Measurements from ENCODE around the gene MFN1.
A peak's percentile ranks its signal among the peaks of the same experiment; 100 is the strongest.

MFN1 gene

DNA sequence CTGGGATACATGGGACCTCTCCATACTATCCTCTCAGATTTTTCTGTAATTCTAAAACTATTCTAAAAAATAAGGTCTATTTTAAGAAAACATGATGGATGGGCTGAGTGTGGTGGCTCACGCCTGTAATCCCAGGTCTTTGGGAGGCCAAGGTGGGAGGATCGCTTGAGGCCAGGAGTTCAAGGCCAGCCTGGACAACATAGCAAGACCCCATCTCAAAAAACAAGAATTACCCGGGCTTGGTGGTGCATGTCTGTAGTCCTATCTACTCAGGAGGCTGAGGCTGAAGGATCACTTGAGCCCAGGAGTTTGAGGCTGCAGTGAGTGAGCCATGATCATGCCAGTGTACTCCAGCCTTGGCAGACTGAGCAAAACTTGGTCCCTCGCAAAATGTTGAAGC is 15.3 kb upstream of the MFN1 start:
- no peak overlapping the region for H3K4me3 ChIP-seq (ENCODE audit: low read depth, low read length)
- DNase-seq (ENCODE audit: low read depth) = no peak
- TF ChIP-seq, protein P1, sequence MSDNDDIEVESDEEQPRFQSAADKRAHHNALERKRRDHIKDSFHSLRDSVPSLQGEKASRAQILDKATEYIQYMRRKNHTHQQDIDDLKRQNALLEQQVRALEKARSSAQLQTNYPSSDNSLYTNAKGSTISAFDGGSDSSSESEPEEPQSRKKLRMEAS (IDR thresholded peaks at IDR 0.05; ENCODE audit: low read depth, low read length) = no peak
- TF ChIP-seq, protein P2, sequence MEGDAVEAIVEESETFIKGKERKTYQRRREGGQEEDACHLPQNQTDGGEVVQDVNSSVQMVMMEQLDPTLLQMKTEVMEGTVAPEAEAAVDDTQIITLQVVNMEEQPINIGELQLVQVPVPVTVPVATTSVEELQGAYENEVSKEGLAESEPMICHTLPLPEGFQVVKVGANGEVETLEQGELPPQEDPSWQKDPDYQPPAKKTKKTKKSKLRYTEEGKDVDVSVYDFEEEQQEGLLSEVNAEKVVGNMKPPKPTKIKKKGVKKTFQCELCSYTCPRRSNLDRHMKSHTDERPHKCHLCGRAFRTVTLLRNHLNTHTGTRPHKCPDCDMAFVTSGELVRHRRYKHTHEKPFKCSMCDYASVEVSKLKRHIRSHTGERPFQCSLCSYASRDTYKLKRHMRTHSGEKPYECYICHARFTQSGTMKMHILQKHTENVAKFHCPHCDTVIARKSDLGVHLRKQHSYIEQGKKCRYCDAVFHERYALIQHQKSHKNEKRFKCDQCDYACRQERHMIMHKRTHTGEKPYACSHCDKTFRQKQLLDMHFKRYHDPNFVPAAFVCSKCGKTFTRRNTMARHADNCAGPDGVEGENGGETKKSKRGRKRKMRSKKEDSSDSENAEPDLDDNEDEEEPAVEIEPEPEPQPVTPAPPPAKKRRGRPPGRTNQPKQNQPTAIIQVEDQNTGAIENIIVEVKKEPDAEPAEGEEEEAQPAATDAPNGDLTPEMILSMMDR (IDR thresholded peaks at IDR 0.05; ENCODE audit: low read depth, low read length) = no peak
- TF ChIP-seq MYC (IDR thresholded peaks at IDR 0.05; ENCODE audit: low read depth, low read length) (no peak), POLR2A (IDR thresholded peaks at IDR 0.05; ENCODE audit: extremely low read depth, insufficient read length) (no peak)

DNA sequence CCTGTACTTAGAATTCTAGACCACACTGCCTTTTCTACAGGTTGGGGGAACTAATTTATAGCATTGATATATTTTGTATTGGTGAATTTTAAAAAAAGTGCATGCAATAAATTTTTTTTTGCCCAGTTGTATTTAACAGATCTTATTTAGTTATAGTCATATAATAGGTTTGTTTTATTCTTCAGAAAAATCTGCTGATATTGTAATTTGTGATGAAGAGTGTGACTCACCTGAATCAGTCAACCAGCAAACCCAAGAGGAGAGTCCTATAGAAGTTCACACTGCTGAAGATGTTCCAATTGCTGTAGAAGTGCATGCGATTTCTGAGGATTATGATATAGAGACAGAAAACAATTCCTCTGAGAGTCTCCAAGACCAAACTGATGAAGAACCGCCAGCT is 14.4 kb upstream of the MFN1 start:
- H3K4me3 ChIP-seq (ENCODE audit: low read depth, low read length) = no peak overlapping the region
- DNase-seq (ENCODE audit: low read depth) = no peak
- TF ChIP-seq POLR2A (IDR thresholded peaks at IDR 0.05; ENCODE audit: extremely low read depth, insufficient read length) (no peak), MYC (IDR thresholded peaks at IDR 0.05; ENCODE audit: low read depth, low read length) (no peak)
- TF ChIP-seq, protein P1 (IDR thresholded peaks at IDR 0.05; ENCODE audit: low read depth, low read length) = no peak
- TF ChIP-seq, protein P2 (IDR thresholded peaks at IDR 0.05; ENCODE audit: low read depth, low read length) = no peak

DNA sequence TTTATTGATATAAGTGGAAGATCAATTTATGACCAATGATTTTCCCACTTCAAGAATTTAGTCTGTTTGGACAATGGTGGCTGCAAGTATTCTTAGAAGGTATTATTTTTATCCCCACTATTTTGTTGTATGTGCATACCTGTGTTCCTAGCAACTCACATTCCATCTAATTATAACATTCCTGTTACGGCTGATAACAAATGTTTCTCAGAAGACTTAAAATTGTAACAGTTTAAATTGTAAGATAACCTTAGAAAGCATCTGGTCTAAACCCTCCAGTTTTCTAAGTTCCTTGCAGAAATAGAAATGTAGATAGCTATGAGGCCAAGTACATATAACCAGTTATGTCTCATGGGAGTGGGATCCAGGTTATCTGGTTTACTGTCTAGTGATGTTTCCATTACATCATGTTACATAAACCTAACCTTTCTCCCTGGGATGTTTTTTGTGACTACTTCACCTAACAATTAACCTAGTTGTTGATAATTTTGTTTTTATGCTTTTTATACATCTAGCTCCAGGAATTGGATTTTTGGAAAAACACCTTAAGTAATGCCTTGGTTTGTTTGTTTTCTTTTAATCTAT is 11.1 kb upstream of the MFN1 start:
- no peak overlapping the region for H3K4me3 ChIP-seq (ENCODE audit: low read depth, low read length)
- no peak for DNase-seq (ENCODE audit: low read depth)
- TF ChIP-seq, protein P2 (IDR thresholded peaks at IDR 0.05; ENCODE audit: low read depth, low read length) = no peak
- TF ChIP-seq, protein P1 (IDR thresholded peaks at IDR 0.05; ENCODE audit: low read depth, low read length) = no peak
- TF ChIP-seq MYC (IDR thresholded peaks at IDR 0.05; ENCODE audit: low read depth, low read length) (no peak), POLR2A (IDR thresholded peaks at IDR 0.05; ENCODE audit: extremely low read depth, insufficient read length) (no peak)

DNA sequence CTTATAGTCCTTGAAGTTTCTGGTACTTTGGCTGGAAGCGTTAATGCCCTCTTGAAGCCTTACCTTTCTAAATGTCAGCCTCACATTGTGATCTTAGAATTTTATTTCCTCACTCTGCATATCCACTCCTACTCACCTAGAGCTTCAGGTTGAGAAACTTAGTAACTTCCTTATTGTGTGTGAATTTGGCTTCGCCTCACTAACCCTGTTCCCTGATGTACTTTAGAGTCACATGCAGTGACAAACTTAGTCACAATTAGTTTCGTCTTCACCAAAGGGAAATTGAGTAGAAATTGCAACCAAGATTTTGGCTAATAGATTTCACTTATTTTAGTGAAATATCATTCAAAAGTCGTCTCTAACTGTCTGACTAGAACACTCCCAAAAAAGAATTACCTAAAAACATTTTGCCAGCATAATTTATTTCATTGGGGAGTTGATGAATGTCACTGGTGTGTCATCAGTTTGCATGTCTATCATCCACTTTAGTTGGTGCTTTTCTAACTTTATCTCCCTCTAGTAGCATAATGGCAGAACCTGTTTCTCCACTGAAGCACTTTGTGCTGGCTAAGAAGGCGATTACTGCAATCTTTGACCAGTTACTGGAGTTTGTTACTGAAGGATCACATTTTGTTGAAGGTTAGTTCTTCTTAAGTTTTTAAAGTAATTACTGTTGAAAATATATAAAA is 960 bp downstream of the MFN1 start:
- H3K4me3 ChIP-seq (ENCODE audit: low read depth, low read length) = peak overlapping the region; percentile 86
- TF ChIP-seq, protein P2 (IDR thresholded peaks at IDR 0.05; ENCODE audit: low read depth, low read length) = no peak
- TF ChIP-seq, protein P1 (IDR thresholded peaks at IDR 0.05; ENCODE audit: low read depth, low read length) = no peak
- TF ChIP-seq MYC (IDR thresholded peaks at IDR 0.05; ENCODE audit: low read depth, low read length) (no peak), POLR2A (IDR thresholded peaks at IDR 0.05; ENCODE audit: extremely low read depth, insufficient read length) (no peak)
- peak; percentile 53 for DNase-seq (ENCODE audit: low read depth)

DNA sequence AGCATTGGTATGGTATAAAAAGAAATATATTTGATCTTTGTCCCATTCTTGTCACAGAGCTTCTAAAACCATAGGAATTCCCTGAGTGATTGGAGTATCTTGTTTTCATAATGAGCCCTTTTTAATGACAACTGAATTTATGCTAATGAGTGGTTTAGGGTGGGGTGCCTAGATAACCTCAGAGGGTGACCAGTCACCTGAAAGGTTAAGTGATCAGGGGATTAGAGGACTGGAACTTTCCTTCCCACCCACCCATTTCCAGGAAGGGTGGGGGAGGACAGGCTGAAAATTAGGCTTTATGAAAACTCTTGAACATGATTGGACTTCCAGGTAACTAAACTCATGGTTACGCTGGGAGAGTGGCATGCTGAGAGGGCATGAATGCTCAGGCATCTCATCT is 8.5 kb downstream of the MFN1 start:
- DNase-seq (ENCODE audit: low read depth) = no peak
- TF ChIP-seq, protein P2 (IDR thresholded peaks at IDR 0.05; ENCODE audit: low read depth, low read length) = no peak
- TF ChIP-seq, protein P1 (IDR thresholded peaks at IDR 0.05; ENCODE audit: low read depth, low read length) = no peak
- no peak for TF ChIP-seq MYC (IDR thresholded peaks at IDR 0.05; ENCODE audit: low read depth, low read length)
- TF ChIP-seq POLR2A (IDR thresholded peaks at IDR 0.05; ENCODE audit: extremely low read depth, insufficient read length) = no peak
- no peak overlapping the region for H3K4me3 ChIP-seq (ENCODE audit: low read depth, low read length)
